HG03520 (cell line): ENCODE results near the gene PBLD.
"Not testable (repeated sequence)": the region's sequence is repeated elsewhere in the genome, so short reads cannot be mapped to it uniquely, and the experiment has no call there.

Experiments
- ATAC-seq: cut with Tn5 transposase; IDR thresholded peaks from one replicate; pipeline ENCODE4 v1.9.1; 2021; ENCODE audit warnings: mild to moderate bottlenecking, moderate library complexity; ENCODE audit not compliant: unreplicated experiment

The PBLD gene

DNA sequence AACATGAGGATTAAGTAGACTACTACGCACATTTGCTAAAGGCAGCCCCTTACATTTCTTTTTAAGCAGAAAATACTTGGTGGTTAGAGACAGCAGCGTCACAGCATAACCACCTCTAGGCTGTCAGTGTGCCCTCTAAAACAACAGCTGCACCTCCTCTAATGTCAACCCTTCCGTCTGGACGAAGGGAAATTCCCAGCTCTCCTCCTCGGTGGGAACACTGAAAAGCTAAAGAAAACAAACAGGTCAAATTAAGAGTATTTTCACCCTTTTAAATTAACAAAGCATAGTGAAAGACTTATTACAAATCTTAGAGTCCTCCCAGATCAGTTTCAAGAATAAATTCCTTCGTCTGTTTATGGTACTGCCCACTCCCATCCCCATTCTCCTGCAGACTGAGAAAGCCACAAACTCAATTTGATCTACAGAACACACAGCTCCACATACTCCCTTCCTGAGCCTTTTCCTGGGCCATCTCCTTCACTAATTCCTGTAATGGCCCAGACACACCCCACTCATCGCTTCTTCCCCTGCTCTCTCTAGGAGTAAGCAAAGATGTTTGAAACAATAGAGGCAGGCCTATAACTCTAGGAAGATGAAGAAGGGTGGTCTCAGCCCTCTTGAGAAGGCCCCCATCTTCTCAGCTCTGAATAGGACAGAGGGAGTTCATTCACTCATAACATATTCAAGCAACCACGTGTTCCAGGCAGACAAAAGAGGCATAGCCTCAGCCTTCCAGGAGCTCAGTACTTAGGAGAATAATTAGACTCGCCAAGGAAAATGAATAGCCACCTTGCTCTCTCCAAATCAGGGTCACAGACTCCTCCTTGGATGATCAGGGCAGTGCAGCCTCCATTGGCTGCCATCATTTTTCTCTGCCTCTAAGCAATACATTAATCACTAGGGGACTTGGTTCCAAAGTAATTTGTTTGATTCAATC, 48.4 kb downstream of the PBLD start:
- no peak for ATAC-seq

DNA sequence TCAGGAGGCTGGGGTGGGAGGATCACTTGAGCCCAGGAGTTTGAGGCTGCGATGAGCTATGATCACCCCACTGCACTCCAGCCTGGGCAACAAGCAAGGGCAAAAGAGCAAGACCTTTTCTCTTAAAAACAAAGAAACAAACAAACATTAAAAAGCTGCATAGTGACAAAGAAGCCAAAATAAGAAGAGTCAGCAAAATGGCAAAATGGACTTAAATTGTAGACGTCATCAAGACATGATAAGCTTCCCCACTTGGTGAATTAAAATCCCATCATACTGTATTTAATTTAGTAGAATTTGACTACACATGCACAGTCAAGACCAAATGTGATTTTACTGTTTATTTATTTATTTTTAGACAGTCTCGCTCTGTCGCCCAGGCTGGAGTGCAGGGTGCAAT, 52.0 kb downstream of the PBLD start:
- ATAC-seq: no peak

DNA sequence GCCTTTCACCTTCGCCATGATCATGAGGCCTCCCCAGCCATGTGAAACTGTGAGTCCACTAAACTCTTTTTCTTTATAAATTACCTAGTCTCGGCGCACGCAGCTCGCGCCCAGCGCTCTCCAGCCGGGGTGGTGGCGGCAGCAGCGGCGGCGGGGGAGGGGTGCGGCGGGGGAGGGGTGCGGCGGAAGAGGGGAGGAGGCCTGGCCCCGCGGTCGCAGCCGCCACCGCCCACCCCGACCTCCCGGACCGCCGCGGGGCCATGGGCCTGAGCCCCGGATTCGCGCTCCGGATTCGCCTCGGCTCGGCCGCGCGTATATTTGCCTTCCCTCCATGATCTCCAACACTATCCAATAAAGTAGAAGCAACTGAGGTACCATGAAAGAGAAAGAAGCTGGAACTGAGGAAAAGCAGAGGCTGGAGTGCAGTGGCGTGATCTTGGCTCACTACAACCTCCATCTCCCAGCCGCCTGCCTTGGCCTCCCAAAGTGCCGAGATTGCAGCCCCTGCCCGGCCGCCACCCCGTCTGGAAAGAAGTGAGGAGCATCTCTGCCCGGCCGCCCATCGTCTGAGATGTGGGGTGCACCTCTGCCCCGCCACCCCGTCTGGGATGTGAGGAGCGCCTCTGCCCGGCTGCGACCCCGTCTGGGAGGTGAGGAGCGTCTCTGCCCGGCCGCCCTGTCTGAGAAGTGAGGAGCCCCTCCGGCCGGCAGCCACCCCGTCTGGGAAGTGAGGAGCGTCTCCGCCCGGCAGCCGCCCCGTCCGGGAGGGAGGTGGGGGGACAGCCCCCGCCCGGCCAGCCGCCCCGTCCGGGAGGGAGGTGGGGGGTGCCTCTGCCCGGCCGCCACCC, 53.6 kb downstream of the PBLD start:
- not testable (repeated sequence) for ATAC-seq

DNA sequence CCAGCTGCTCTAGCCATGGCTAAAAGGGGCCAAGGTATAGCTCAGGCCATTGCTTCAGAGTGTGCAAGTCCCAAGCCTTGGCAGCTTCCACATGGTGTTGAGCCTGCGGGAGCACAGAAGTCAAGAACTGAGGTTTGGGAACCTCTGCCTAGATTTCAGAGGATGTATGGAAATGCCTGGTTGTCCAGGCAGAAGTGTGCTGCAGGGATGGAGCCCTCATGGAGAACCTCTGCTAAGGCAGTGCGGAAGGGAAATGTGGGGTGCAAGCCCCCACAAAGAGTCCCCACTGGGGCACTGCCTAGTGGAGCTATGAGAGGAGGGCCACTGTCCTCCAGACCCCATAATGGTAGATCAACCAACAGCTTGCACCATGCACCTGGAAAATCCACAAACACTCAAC, 54.9 kb downstream of the PBLD start:
- not testable (repeated sequence) for ATAC-seq

DNA sequence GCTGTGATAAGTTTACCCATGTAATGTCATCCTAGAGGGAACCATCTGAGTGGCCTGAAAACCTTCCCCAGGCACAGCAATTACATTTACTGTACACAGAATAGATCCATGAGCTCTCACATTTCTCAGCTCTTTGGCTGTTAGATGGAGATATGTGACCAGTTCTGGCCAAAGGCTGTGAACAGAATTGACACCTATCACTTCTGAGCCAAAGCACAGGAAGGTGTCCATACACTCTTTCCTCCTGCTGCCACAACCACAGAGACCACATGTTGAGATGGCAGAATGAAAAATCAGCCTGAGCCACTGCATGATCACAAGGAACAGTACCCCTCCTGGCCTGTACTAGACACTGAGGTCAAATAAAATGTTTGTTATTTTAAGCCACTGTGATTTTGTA, 56.5 kb downstream of the PBLD start:
- ATAC-seq: no peak

DNA sequence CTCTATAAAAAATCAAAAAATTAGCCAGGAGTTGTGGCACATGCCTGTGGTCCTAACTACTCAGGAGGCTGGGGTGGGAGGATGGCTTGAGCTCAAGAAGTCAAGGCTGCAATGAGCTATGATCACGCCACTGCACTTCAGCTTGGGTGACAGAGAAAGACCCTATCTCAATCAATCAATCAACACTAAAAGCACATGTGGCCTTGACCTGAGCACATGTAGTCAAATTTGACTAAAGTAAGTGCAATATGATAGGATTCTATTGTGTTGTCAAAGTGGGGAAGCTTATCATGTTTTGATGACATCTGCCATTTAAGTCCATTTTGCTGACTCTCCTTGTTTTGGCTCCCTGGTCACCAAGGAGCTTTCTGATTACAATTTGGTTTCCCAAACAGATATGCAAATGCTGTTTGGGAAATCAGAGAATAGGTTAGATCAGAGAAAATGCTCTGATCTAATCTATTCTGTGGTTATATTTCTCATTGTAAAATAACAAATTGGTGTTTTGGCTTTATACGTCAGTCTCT, 57.1 kb downstream of the PBLD start:
- ATAC-seq: no peak

DNA sequence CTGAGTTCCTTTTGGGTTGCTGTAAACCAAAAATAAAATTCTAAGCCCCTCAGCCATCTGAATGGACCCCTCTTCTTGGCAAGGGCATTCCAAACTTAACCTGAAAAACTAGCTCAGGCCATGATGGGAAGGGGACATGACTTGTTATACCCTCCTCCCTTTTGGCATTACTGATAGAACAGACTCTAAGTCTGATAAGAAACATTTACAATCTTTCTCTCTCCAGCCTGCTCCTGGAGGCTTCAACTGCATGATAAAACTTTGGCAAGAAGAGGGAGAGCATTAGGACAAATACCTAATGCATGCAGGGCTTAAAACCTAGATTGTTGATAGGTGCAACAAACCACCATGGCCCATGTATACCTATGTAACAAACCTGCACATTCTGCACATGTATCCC, 59.9 kb downstream of the PBLD start:
- no peak for ATAC-seq

DNA sequence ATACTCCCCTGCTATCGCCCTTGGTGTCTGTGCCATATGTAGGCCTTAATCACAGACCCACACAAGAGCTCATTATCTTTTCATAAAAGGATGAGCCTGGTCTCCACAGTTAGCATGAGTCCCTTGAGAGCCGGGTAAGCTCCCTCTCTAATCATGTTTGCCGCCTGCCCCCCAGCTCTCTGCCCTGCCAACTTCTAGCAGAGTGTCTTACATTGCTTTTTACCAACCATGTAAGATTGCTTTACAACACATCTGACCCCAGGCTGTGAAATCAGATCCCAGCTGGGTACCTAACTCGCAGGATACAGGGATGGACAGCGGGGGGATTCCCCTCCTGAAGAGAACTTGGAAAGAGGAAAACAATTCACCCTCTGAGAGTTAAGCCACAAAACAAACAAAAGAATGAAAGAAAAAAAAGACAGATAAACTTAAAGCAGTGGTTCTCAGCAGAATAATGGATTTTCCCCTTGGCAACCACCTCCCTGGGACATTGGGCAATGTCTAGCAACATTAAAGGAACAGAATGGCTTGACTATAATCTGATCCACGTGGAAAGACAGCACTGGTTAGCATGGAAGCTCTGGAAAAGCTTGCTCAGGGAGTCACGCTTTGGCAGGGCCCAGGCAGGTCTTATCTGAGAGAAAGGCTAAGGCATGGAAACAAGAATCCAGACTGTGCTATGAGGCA, 61.4 kb downstream of the PBLD start:
- no peak for ATAC-seq

DNA sequence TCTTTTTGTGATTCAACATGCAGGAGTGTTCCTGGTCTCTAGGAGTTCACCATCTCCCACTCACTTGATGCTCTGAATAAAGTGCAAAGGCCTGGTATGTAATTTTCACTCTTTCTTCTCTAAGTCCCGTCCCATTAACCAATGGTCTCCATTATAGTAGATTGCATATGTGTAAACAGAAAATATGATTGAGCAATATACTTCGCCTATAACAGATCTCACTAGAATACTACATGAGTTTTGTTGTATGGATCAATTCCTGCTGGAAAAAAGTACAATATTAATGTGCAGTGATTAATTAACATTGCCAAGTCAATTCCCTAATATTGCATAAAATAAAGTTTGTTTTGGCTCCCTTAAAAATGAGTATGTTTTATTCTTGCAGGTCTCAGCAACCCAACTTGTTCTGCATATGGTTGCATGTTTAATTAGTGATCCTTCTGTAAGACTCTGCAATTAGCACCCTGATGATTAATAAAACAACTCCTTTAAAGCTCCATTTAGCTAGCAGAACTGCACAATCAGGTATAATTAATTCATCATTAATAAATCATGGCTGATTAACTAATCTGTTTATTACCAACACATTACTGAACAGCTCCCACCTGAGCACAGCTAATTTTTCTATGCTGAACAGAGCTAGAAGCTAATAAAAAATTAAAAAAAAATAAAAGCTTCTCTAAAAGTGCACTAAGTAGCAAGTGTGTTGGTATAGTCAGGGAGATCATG, 63.0 kb downstream of the PBLD start:
- ATAC-seq: no peak

DNA sequence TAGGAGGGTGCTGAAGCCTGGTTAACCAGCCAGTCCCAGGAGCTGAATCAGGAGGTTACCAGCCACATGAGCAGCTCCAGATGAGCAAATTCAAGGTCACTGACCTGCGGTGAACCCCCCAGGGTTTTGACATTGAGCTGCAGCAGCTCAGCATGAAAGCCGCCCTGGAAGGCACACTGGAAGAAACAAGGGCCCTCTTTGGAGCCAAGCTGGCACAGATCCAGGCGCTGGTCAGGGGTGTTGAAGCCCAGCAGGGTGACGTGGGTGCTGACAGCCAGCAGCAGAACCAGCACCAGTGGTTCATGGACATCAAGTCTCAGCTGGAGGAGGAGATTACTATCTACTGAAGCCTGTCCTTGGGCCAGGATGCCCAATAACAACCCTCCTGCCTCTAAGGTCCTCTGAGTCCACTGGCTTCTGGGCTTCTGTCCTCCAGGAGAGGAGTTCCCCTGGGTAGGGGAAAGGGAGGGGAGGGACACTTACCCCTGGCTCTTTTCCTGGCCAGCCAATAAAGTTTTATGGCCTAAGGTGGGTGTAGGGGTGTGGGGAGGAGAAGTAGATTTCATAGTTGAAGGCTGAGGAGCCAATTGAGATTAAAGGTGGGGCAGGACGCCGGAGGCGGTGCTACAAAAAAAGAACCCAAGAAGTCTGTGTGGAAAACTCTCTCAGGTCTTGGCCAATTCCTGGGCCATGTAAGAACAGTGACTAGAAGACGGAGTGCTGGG, 71.4 kb downstream of the PBLD start:
- no peak for ATAC-seq

DNA sequence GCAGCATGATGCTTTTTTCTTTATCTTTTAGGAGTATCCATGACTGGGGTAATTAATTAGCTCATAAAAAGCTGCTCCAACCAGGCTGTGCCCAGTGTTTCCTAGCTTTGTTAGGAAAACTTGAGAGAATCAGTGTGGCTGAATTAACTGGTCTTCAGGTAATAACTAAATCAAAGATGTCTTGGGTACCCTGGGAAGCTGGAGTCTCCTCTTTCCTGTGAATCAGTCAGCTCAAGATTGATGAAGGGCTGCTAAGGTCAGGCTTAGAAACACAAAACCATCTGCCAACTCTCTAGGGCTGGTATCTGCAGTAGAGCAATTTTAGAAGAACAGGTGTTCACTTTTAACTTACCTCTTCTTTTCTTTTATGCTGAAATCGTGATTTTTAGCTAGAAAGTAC, 79.4 kb downstream of the PBLD start:
- ATAC-seq: no peak

DNA sequence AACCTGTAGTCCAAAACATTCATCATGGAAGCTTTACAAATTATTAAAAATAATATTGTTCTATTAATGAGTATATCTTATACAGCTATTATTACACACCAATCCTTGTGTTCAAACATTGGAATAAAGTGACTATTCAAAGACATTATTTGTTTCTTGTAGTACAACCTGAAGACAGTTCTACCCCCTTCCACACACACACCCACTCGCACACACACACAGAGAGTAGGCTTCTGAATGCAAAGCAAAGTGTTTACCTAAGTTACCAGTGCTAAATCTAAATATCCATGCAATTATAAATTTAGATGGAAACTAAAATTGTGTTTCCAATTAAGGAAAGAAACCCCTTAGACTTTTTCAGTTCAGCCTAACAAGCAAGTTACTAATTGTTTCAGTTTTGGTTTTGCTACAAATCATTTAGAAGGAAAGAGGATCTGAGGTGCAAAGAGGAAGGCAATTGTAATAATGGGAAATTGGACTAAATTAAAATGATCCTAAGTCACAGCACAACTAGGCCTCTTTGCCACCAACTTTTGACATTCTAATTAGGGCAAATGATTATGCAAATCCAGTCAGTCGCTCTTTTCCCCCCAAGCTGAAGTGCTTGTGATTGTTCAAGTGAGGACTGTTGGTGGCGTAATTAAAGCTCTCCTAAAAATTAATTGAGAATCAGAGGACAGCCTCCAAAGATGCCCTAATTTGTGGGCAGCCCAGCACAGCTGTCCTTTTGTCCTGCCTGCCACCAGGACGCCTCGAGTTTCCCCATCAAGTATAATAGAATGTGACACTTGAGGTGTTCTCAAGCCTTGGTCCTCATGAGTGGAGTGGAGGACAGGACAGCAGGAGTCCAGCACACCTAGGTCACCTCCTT, 80.9 kb downstream of the PBLD start:
- ATAC-seq: no peak

DNA sequence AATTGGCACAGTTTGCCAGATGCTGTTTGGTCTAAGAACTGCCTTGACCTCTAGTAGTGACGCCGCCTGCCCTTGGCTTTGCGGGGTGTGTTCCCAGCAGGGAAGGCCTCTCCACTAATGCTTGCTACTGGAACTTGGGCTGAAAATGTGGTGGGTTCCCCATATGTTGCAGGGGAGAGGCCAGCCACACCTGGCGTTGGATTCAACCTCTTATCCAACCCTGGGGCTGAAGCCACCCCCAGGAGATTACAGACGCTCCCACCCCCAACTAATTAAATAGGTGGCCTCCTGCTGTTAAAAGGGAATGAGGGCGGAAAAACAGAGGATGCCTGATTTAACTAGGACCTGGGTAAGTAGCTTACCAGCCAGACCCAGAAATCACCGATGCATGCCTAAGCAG, 81.6 kb downstream of the PBLD start:
- ATAC-seq: no peak

DNA sequence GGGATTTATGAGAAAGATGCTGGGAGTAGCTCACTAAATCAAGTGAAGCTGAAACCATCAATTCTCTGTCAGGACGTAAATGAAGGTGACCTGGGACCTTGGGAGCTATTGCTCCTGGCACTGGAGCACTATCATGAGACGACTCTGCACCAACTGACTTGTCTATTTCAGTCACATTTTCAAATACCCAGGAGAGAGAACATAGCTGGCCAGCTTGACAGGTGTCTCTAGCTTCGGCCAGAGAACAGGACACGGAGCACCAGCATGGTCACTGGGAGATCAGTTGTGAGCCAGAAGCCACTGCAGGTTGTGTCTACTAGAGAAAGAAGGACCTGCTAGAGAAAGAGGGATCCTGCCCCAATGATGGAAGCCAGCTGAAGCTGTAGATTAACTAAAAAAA, 83.4 kb downstream of the PBLD start:
- no peak for ATAC-seq

DNA sequence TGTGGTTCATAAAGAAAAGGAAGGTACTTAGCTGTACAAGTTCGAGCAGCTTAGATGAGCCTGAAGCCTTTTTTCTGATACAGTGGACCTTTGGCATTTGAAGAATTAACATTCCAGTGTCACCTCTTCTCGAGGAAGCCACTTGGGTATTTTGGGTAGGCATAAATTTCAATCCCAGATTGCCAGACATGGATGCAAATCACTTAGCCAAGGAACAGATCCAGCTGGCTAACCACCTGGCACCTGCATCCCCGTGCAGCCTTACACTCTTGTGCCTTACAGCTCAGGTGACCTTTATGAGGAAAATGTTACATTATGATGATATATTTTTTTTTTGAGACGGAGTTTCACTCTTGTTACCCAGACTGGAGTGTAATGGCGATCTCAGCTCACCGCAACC, 84.8 kb downstream of the PBLD start:
- no peak for ATAC-seq

DNA sequence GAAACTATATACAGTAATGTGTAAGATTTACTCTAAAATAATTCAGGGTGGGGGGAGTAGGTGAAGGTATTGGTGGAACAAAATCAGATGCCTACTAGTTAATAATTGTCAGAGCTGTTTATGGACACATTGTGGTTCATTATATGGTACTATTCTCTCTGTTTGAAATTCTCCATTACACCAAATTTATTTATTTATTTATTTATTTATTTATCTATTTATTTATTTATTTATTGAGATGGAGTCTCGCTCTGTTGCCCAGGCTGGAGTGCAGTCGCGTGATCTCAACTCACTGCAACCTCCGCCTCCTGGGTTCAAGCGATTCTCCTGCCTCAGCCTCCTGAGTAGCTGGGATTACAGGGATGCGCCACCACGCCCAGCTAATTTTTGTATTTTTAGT, 86.3 kb downstream of the PBLD start:
- not testable (repeated sequence) for ATAC-seq

DNA sequence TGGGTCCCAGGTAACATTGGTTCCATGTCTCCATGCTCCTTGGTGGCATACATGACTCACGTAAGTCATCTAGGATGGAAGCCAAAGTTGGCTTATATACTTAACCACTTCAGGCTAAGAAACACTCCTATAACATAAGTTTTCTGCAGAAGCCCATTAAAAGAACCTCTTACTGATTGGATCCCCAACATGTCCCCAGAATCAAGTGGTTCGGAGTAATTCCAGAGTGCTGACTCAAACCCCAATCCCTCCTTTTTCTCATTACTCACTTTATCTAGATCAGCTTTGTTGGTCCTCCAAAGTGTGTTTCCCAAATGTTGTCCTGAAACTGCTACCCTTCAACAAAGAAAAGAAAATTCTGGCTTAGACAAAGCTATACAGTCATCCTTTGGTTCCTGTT, 90.7 kb downstream of the PBLD start:
- ATAC-seq: no peak

DNA sequence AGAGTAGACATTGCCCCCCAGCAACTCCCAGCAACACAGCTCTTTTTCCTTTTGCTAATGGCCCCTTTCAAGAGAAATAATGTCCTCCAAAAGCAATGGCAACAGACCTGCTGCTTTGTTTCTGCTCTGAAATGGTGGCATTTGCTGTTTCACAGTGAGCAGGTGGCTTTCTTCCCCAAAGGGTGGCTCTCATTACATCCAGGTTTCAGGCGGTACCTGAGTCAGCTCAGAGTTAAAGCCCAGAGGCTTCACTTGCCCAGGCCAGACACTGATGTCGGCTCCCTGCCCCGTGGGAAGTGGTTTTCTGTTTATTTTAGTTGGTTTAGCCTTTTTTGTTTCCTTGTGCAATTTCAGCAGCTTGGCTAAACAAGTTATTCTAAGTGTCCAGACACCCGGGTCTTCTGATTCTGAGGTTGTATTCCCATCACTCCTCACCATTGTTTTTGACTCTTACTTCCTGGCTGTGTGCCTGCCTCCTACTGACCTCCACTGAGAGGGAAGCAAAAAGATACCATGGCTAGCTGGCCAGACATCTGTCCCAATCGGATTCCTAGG, 93.1 kb downstream of the PBLD start:
- no peak for ATAC-seq

DNA sequence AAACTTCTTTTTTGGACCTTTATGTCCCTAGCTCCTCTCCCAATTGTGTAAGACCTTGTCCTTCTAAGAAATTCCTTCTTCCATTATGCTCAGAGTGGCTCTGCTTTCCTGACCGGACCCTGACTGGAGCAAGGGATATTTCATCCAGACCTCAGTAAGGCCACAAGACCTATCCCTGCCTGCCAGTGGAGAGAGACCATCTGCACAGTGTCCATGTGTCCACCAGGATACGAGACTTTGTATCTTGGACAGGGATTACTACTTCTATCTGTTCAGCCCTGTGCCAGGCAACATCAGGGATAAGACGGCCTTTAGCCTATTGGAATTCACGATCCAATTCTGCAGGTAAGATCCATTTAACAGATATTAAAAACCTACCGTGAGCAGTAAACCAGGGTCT, 93.7 kb downstream of the PBLD start:
- no peak for ATAC-seq
